22Rv1 (cell line): Measurements from ENCODE around the gene STX18.

Source experiments
- CTCF ChIP-seq: fragments of 450-650 bp; IDR thresholded peaks from 2 replicates; pipeline ENCODE4 v1.5.1; 2017; ENCODE audit warnings: mild to moderate bottlenecking
- ZFX ChIP-seq: fragments of 450-650 bp; IDR thresholded peaks from 2 replicates; pipeline ENCODE4 v1.6.1; 2017; ENCODE audit warnings: antibody characterized with exemption, borderline replicate concordance

GRCh38 chr4:4456816-4457578 is 84.9 kb downstream of the STX18 start:
- TF ChIP-seq ZFX (no peak), CTCF (no peak)
